Measurements from ENCODE around the gene TTC33.
"Not testable (repeated sequence)": the region's sequence is repeated elsewhere in the genome, so short reads cannot be mapped to it uniquely, and the experiment has no call there.

Gene TTC33

GRCh38 chr5:40717281-40717680 lies 38.5 kb downstream of the TTC33 start:
- Histone ChIP-seq H3K36me3 (ENCODE audit: insufficient read depth, low read length) (no peaks in the 10 kb centered on the region; the same call in 1 of the 2 replicates), H3K9me3 (ENCODE audit: control insufficient read depth, insufficient read depth, low read length) (no peaks in the 10 kb centered on the region), H3K9ac (ENCODE audit: low read depth, low read length) (no peak overlapping the region), H3K4me1 (ENCODE audit: insufficient read depth, low read length) (no peaks in the 10 kb centered on the region)

DNA sequence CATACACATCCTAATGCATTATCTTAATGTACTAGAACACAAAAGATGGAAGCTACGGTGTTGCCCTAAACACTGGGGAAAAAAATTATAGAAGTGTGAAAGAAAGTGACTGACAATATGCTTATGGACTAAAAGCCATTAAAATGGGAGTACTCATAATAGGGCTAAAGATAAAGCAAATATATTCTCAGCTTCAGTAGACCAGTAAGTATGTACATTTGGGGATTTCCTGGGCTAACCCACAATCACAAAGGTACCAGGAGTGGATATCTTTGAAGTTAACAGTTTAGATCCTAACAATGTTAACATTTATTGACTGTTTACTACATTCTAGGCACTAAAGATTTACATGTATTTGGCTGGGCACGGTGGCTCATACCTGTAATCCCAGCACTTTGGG lies 39.2 kb downstream of the TTC33 start:
- Histone ChIP-seq H3K9ac (ENCODE audit: low read depth, low read length) (no peak overlapping the region), H3K4me1 (ENCODE audit: insufficient read depth, low read length) (no peaks in the 10 kb centered on the region), H3K9me3 (ENCODE audit: control insufficient read depth, insufficient read depth, low read length) (no peaks in the 10 kb centered on the region), H3K36me3 (ENCODE audit: insufficient read depth, low read length) (no peaks in the 10 kb centered on the region; the same call in 1 of the 2 replicates)

DNA sequence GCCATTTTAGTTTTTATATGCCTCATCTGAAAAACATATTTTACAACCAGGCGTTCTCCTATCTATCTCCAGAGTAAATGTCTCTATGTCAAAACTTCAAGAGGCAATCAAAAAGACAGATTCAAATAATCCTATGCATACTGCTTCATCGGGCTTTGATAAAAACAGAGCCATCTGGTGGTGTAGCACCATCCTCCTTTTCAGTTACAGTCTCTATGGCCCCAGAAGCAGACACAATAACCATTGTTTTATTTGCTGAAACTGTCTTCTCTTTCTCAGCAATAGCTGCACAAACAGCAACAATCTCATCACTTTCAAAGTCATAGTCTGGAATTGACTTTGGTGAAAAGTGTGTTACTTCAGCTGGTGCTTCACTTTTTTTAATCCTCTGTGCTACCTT lies 39.8 kb downstream of the TTC33 start:
- Histone ChIP-seq H3K9ac (ENCODE audit: low read depth, low read length) (no peak overlapping the region), H3K36me3 (ENCODE audit: insufficient read depth, low read length) (no peaks in the 10 kb centered on the region; the same call in 1 of the 2 replicates)

GRCh38 chr5:40714001-40714400 lies 41.8 kb downstream of the TTC33 start:
- Histone ChIP-seq H3K4me1 (ENCODE audit: insufficient read depth, low read length) (no peaks in the 10 kb centered on the region), H3K9ac (ENCODE audit: low read depth, low read length) (no peak overlapping the region), H3K36me3 (ENCODE audit: insufficient read depth, low read length) (no peaks in the 10 kb centered on the region), H3K9me3 (ENCODE audit: control insufficient read depth, insufficient read depth, low read length) (no peaks in the 10 kb centered on the region)

More for the DNA sequence above, 39.8 kb downstream of the TTC33 start:
- no peaks in the 10 kb centered on the region for H3K4me1 ChIP-seq (ENCODE audit: insufficient read depth, low read length)
- no peaks in the 10 kb centered on the region for H3K9me3 ChIP-seq (ENCODE audit: control insufficient read depth, insufficient read depth, low read length)

DNA sequence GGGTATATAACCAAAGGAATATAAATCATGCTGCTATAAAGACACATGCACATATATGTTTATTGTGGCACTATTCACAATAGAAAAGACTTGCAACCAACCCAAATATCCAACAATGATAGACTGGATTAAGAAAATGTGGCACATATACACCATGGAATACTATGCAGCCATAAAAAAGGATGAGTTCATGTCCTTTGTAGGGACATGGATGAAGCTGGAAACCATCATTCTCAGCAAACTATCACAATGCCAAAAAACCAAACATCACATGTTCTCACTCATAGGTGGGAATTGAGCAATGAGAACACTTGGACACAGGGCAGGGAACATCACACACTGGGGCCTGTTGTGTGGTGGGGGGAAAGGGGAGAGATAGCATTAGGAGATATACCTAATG lies 45.2 kb downstream of the TTC33 start:
- H3K9me3 ChIP-seq (ENCODE audit: control insufficient read depth, insufficient read depth, low read length); H3K36me3 ChIP-seq (ENCODE audit: insufficient read depth, low read length); H3K9ac ChIP-seq (ENCODE audit: low read depth, low read length); H3K4me1 ChIP-seq (ENCODE audit: insufficient read depth, low read length): not testable (repeated sequence)

DNA sequence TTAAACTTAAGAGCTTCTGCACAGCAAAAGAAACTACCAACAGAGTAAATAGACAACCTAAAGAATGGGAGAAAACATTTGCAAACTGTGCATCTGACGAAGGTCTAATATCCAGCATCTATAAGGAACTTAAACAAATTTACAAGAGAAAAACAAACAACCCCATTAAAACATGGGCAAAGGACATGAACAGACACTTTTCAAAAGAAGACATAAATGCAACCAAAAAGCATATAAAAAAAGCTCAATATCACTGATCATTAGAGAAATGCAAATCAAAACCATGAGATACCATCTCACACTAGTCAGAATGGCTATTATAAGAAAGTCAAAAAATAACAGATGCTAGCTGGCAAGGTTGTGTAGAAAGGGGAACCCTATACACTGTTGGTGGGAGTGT lies 50.3 kb downstream of the TTC33 start:
- not testable (repeated sequence) for H3K9me3 ChIP-seq (ENCODE audit: control insufficient read depth, insufficient read depth, low read length); H3K36me3 ChIP-seq (ENCODE audit: insufficient read depth, low read length); H3K4me1 ChIP-seq (ENCODE audit: insufficient read depth, low read length); H3K9ac ChIP-seq (ENCODE audit: low read depth, low read length)

GRCh38 chr5:40702027-40702426 lies 53.7 kb downstream of the TTC33 start:
- not testable (repeated sequence) for H3K36me3 ChIP-seq (ENCODE audit: insufficient read depth, low read length); H3K9me3 ChIP-seq (ENCODE audit: control insufficient read depth, insufficient read depth, low read length); H3K4me1 ChIP-seq (ENCODE audit: insufficient read depth, low read length); H3K9ac ChIP-seq (ENCODE audit: low read depth, low read length)

DNA sequence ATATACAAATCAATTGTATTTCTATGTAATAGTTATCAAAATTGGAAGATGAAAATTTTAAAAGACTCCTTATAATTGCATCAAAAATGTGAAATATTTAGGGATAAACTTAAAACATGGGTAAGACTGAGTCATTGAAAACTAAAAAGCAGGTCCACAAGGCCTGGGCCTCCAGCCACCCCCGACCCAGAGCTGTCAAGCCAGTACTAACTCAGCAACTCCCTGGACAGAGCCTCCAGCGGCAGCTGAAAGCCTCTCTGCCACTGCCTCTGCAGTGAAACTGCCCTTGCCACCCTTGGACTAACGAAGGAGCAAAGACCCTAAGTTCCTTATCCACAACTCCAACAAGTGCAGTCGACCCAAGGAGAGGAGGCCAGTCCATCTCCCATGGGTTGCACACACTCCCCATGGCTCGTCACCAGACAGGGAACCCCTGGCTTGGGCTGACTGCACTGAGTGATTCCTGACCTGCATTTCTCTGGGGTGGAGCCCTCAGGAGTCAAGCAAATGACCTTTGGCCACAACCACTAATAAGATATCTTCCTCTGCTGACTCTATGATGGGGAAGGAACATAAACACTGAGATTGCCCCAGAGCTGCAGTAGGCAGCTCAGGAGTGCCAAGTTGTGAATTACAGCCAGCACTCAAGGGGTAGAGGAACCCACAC lies 55.5 kb downstream of the TTC33 start:
- no peaks in the 10 kb centered on the region for H3K4me1 ChIP-seq (ENCODE audit: insufficient read depth, low read length)

GRCh38 chr5:40694433-40694832 lies 61.3 kb downstream of the TTC33 start:
- Histone ChIP-seq H3K36me3 (ENCODE audit: insufficient read depth, low read length) (no peaks in the 10 kb centered on the region), H3K4me1 (ENCODE audit: insufficient read depth, low read length) (no peaks in the 10 kb centered on the region; the same call in 1 of the 2 replicates), H3K9me3 (ENCODE audit: control insufficient read depth, insufficient read depth, low read length) (no peaks in the 10 kb centered on the region)

More for the DNA sequence above, 55.5 kb downstream of the TTC33 start:
- Histone ChIP-seq H3K9me3 (ENCODE audit: control insufficient read depth, insufficient read depth, low read length) (no peaks in the 10 kb centered on the region), H3K36me3 (ENCODE audit: insufficient read depth, low read length) (no peaks in the 10 kb centered on the region), H3K9ac (ENCODE audit: low read depth, low read length) (no peak overlapping the region)

DNA sequence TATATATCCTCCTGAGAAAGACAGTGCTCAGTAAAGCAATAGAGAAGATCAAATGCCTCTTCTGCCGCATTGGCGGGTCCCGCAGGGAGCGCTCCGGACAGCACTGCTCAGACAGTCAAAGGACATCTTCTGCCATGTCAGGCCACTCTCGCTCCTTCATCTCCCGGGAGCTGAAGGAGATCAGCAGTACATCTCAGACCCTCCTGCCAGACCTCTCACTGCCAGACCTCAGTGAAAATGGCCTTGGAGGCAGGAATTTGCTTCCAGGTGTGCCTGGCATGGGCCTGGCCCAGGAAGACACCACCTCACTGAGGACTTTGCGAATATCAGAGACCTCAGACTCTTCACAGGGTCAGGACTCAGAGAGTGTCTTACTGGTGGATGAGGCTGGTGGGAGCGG lies 63.9 kb downstream of the TTC33 start:
- H3K9ac ChIP-seq (ENCODE audit: low read depth, low read length), result no peak overlapping the region
- peaks cover 9% of the 10 kb centered on the region; the same call in 1 of the 2 replicates for H3K4me1 ChIP-seq (ENCODE audit: insufficient read depth, low read length)
- no peaks in the 10 kb centered on the region for H3K36me3 ChIP-seq (ENCODE audit: insufficient read depth, low read length)
- H3K9me3 ChIP-seq (ENCODE audit: control insufficient read depth, insufficient read depth, low read length), result no peaks in the 10 kb centered on the region

More at GRCh38 chr5:40694433-40694832, 61.3 kb downstream of the TTC33 start:
- no peak overlapping the region for H3K9ac ChIP-seq (ENCODE audit: low read depth, low read length)

- Histone ChIP-seq H3K4me1 (ENCODE audit: insufficient read depth, low read length) (peaks cover 9% of the 10 kb centered on the region; the same call in 1 of the 2 replicates), H3K9ac (ENCODE audit: low read depth, low read length) (no peak overlapping the region), H3K36me3 (ENCODE audit: insufficient read depth, low read length) (no peaks in the 10 kb centered on the region), H3K9me3 (ENCODE audit: control insufficient read depth, insufficient read depth, low read length) (no peaks in the 10 kb centered on the region)
Observed at GRCh38 chr5:40690267-40690666, 65.5 kb downstream of the TTC33 start.

DNA sequence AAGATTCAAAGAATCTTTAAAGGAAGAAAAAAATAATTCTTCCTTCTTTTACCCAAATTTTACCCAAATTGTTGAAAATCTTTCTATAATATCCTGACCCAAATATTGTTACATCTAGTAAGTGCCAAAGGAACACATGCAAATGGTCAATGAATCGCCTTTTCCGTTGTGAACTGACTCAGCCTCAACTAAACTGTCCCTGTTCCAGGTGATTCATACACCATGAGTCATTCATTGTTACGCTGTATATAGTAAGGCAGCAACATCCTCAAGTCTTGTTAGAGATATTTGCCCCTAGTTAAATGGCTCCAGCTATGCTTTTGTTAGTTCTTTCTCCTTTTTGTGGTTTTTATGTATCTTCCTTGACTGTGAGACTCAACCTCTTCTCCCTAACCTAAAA lies 66.3 kb downstream of the TTC33 start:
- no peaks in the 10 kb centered on the region for H3K9me3 ChIP-seq (ENCODE audit: control insufficient read depth, insufficient read depth, low read length)
- peaks cover 9% of the 10 kb centered on the region; the same call in 1 of the 2 replicates for H3K4me1 ChIP-seq (ENCODE audit: insufficient read depth, low read length)
- H3K9ac ChIP-seq (ENCODE audit: low read depth, low read length), result no peak overlapping the region
- no peaks in the 10 kb centered on the region for H3K36me3 ChIP-seq (ENCODE audit: insufficient read depth, low read length)

GRCh38 chr5:40688996-40689395 lies 66.8 kb downstream of the TTC33 start:
- Histone ChIP-seq H3K9ac (ENCODE audit: low read depth, low read length) (no peak overlapping the region), H3K36me3 (ENCODE audit: insufficient read depth, low read length) (no peaks in the 10 kb centered on the region), H3K4me1 (ENCODE audit: insufficient read depth, low read length) (peaks cover 9% of the 10 kb centered on the region; the same call in 1 of the 2 replicates), H3K9me3 (ENCODE audit: control insufficient read depth, insufficient read depth, low read length) (no peaks in the 10 kb centered on the region)

DNA sequence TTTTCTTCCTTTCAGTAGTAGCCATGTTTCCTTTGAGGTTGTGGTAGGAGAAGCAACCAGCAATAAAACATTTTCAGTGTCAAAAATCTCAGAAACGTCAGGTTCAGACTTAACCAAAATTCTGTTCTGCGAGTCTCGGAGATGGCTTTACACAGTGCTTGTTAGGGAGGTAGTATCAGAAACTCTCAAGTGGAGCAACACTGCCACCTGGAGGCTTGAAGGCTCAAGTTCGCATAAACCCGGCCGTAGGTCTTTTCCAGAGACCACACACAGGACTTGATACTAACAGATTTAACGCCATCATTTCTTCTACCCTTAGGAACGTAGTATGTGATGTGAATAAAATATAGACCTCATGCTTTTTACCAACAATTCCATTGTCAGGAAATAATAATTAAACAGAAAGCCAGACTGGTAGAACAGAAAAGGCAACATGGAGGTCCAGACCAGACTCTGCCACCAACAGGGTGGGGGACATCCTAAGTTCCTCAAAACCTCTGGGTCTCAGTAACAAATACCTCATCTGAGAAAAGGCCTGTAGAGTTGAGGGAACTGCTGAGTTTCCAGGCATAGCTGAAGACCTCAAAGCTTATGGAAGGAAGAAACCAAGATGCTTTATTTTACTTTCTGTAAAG lies 67.5 kb downstream of the TTC33 start:
- peaks cover 9% of the 10 kb centered on the region; the same call in 1 of the 2 replicates for H3K4me1 ChIP-seq (ENCODE audit: insufficient read depth, low read length)
- no peak overlapping the region for H3K9ac ChIP-seq (ENCODE audit: low read depth, low read length)
- H3K9me3 ChIP-seq (ENCODE audit: control insufficient read depth, insufficient read depth, low read length), result no peaks in the 10 kb centered on the region
- H3K36me3 ChIP-seq (ENCODE audit: insufficient read depth, low read length), result no peaks in the 10 kb centered on the region

DNA sequence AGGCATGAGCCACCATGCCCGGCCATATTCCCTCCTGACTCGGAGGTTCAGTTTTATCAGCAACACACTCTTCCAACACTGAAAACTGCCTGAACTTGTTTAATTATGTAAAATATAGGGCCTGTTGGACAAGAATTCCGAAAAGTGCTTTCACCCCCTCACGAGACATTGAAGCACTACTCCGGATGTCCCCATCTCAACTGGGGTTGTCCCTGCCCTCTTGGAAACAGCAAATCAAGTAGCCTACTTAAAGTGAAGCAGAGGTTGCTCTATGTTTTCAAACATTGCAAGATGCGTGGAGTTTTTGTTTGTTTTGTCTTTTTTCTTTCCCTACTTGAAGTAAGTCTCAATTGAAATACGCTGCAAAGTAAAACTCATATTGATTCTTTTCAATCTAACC lies 68.4 kb downstream of the TTC33 start:
- Histone ChIP-seq H3K9ac (ENCODE audit: low read depth, low read length) (no peak overlapping the region), H3K9me3 (ENCODE audit: control insufficient read depth, insufficient read depth, low read length) (no peaks in the 10 kb centered on the region), H3K4me1 (ENCODE audit: insufficient read depth, low read length) (peaks cover 9% of the 10 kb centered on the region; the same call in 1 of the 2 replicates), H3K36me3 (ENCODE audit: insufficient read depth, low read length) (no peaks in the 10 kb centered on the region)
